ENCODE data around the gene CRK. TPM values are rescaled to one million over a fixed set of nuclear protein-coding genes. Genes with fewer than 3 reads are reported as not detected.
"Not testable (repeated sequence)": the region's sequence is repeated elsewhere in the genome, so short reads cannot be mapped to it uniquely, and the experiment has no call there.

Gene CRK
- polyA plus RNA-seq, 4 donors: 31.2 to 42.9 (median 41.0) TPM

DNA sequence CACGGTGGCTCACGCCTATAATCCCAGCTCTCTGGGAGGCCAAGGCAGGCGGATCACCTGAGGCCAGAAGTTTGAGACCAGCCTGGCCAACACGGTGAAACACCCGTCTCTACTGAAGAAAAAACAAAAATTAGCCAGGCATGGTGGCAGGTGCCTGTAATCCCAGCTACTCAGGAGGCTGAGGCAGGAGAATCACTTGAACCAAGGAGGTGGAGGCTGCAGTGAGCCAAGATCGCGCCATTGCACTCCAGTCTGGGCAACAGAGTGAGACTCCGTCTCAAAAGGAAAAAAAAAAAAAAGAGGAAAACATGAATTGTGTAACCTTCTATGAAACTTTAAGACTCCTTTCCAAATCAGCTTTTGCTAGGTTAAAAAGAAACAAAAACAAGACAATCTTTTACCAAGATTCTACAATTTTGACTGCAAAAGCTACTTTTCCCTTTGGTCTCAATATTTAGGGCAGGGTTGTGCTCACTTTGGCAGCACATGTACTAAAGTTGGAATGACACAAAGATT, 69.3 kb downstream of the CRK start:
- Histone ChIP-seq H3K4me1 (ENCODE audit: control insufficient read depth in 3 of 3, insufficient read depth in 2 of 3, low read depth in 1 of 3, low read length in 2 of 3) (peaks cover 8 to 21% (median 13%) of the 10 kb centered on the region in 3 donors), H3K36me3 (ENCODE audit: control insufficient read depth in 3 of 3, insufficient read depth in 2 of 3, low read depth in 1 of 3, low read length in 3 of 3) (peaks cover 0 to 42% (median 0%) of the 10 kb centered on the region in 3 donors)
- FAIRE-seq; H3K9me3 ChIP-seq (ENCODE audit: control insufficient read depth in 2 of 2, insufficient read depth in 1 of 2, low read depth in 1 of 2, low read length in 1 of 2); H3K27ac ChIP-seq (ENCODE audit: low read depth in 1 of 3, low read length in 2 of 3); DNase-seq; H3K4me3 ChIP-seq (ENCODE audit: low read depth in 1 of 3, low read length in 3 of 3); H3K27me3 ChIP-seq (ENCODE audit: control insufficient read depth in 3 of 3, insufficient read depth in 3 of 3, low read length in 3 of 3): not testable (repeated sequence)
- 81 to 85% (median 83%) methylated on average over 8 of the region's 8 CpGs for WGBS, 3 donors

DNA sequence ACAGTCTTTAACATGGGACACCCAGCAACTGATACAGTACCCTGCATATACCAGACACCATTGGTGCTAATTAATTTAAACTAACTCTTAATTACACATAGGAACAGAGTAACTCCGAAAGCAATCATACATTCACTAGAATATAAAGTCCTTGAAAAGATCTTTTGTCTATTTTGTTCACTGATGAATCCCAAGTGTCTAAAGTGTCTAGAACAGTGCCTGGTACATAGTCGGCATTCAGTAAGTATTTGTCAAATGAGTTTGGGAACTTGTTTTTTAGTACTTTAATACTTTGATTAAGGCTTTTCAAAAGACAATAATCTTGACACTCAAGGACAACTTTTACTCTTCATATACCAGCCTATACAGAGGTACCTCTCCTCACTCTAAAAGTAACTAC, 69.8 kb downstream of the CRK start:
- WGBS, 3 donors: 73 to 77% (median 75%) methylated on average over 2 of the region's 2 CpGs
- H3K36me3 ChIP-seq (ENCODE audit: control insufficient read depth in 3 of 3, insufficient read depth in 2 of 3, low read depth in 1 of 3, low read length in 3 of 3): peaks cover 0 to 44% (median 0%) of the 10 kb centered on the region in 3 donors
- H3K27ac ChIP-seq (ENCODE audit: low read depth in 1 of 3, low read length in 2 of 3): no peak overlapping the region
- H3K27me3 ChIP-seq (ENCODE audit: control insufficient read depth in 3 of 3, insufficient read depth in 3 of 3, low read length in 3 of 3): no peaks in the 10 kb centered on the region
- DNase-seq: no peak
- peaks cover 9 to 17% (median 12%) of the 10 kb centered on the region in 3 donors for H3K4me1 ChIP-seq (ENCODE audit: control insufficient read depth in 3 of 3, insufficient read depth in 2 of 3, low read depth in 1 of 3, low read length in 2 of 3)
- FAIRE-seq: no peak
- H3K9me3 ChIP-seq (ENCODE audit: control insufficient read depth in 2 of 2, insufficient read depth in 1 of 2, low read depth in 1 of 2, low read length in 1 of 2): no peaks in the 10 kb centered on the region
- no peak overlapping the region for H3K4me3 ChIP-seq (ENCODE audit: low read depth in 1 of 3, low read length in 3 of 3)

DNA sequence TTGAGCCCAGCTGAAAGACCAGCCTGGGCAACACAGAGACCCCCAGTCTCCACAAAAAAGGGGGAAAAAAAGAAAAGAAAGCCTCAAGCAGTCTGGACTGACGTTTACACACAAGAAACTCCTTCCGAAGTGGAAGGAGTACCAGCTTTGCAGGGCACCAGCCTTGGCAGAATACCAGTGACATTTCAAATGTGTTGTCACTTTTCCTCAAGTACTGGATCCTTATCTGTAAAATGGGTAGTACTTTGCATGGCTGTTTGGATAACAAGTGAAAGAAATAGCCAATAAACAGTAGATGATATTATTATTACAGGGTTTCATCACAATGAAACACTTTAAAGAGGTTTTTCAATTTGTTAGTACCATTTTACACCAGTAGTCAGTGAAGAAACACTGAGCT, 70.2 kb downstream of the CRK start:
- H3K4me1 ChIP-seq (ENCODE audit: control insufficient read depth in 3 of 3, insufficient read depth in 2 of 3, low read depth in 1 of 3, low read length in 2 of 3): peaks cover 7 to 14% (median 10%) of the 10 kb centered on the region in 3 donors

DNA sequence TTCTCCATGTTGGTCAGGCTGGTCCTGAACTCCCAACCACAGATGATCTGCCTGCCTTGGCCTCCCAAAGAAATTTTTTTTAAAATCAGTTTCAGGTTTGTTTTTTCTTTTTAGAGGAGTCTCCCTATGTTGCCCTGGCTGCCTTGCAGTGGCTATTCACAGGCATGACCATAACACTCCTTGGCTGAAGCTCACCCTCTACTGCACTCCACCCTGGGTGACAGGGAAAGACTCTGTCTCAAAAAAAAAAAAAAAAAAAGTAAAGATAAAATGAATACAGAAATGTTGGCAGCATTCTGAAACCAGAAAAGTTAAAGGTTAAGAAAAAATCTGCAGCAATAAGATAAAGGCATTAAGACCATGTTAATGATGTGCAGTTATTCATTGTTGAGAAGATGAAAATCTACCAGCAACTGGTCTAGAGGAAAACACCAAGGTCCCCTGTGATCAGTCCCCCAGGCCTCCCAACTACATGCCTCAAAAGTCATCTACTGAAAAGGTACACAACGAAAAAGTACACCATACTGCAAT, 71.1 kb downstream of the CRK start:
- FAIRE-seq (no peak), DNase-seq (no peak)
- WGBS, 3 donors: 4 to 19% (median 14%) methylated on average over 1 of the region's 1 CpG

More for the DNA sequence above, 70.2 kb downstream of the CRK start:
- H3K9me3 ChIP-seq (ENCODE audit: control insufficient read depth in 2 of 2, insufficient read depth in 1 of 2, low read depth in 1 of 2, low read length in 1 of 2): no peaks in the 10 kb centered on the region
- no peak overlapping the region for H3K4me3 ChIP-seq (ENCODE audit: low read depth in 1 of 3, low read length in 3 of 3)
- no peak overlapping the region for H3K27ac ChIP-seq (ENCODE audit: low read depth in 1 of 3, low read length in 2 of 3)
- H3K27me3 ChIP-seq (ENCODE audit: control insufficient read depth in 3 of 3, insufficient read depth in 3 of 3, low read length in 3 of 3): no peaks in the 10 kb centered on the region
- peaks cover 0 to 48% (median 0%) of the 10 kb centered on the region in 3 donors for H3K36me3 ChIP-seq (ENCODE audit: control insufficient read depth in 3 of 3, insufficient read depth in 2 of 3, low read depth in 1 of 3, low read length in 3 of 3)
- FAIRE-seq: no peak
- no peak for DNase-seq
- WGBS, 3 donors: 29 to 43% (median 35%) methylated on average over 2 of the region's 2 CpGs

DNA sequence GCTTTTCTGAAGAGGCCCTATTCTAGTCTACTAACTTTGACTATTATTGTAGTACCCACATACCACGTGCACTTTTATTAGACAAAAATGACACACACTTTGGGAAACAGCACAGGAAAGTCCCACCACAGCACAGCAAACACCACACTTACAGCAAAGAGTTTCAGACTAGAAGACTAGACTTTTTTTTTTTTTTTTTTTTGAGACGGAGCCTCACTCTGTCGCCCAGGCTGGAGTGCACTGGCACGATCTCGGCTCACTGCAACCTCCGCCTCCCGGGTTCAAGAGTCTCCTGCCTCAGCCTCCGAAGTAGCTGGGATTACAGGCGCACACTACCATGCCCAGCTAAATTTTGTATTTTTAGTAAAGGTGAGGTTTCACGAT, 76.1 kb downstream of the CRK start:
- 53 to 75% (median 59%) methylated on average over 10 of the region's 10 CpGs for WGBS, 3 donors
- H3K4me3 ChIP-seq (ENCODE audit: low read depth in 1 of 3, low read length in 3 of 3): no peak overlapping the region
- peaks cover 0 to 48% (median 0%) of the 10 kb centered on the region in 3 donors for H3K36me3 ChIP-seq (ENCODE audit: control insufficient read depth in 3 of 3, insufficient read depth in 2 of 3, low read depth in 1 of 3, low read length in 3 of 3)
- no peak for FAIRE-seq
- H3K9me3 ChIP-seq (ENCODE audit: control insufficient read depth in 2 of 2, insufficient read depth in 1 of 2, low read depth in 1 of 2, low read length in 1 of 2): no peaks in the 10 kb centered on the region
- no peaks in the 10 kb centered on the region for H3K27me3 ChIP-seq (ENCODE audit: control insufficient read depth in 3 of 3, insufficient read depth in 3 of 3, low read length in 3 of 3)
- H3K27ac ChIP-seq (ENCODE audit: low read depth in 1 of 3, low read length in 2 of 3): peak overlapping the region in 1 of 3 donors; percentile 45
- peaks cover 4 to 28% (median 22%) of the 10 kb centered on the region in 3 donors for H3K4me1 ChIP-seq (ENCODE audit: control insufficient read depth in 3 of 3, insufficient read depth in 2 of 3, low read depth in 1 of 3, low read length in 2 of 3)
- DNase-seq: no peak

More for the DNA sequence above, 71.1 kb downstream of the CRK start:
- Histone ChIP-seq H3K4me3 (ENCODE audit: low read depth in 1 of 3, low read length in 3 of 3) (no peak overlapping the region), H3K36me3 (ENCODE audit: control insufficient read depth in 3 of 3, insufficient read depth in 2 of 3, low read depth in 1 of 3, low read length in 3 of 3) (peaks cover 0 to 51% (median 0%) of the 10 kb centered on the region in 3 donors), H3K9me3 (ENCODE audit: control insufficient read depth in 2 of 2, insufficient read depth in 1 of 2, low read depth in 1 of 2, low read length in 1 of 2) (no peaks in the 10 kb centered on the region), H3K4me1 (ENCODE audit: control insufficient read depth in 3 of 3, insufficient read depth in 2 of 3, low read depth in 1 of 3, low read length in 2 of 3) (peaks cover 3 to 14% (median 7%) of the 10 kb centered on the region in 3 donors), H3K27me3 (ENCODE audit: control insufficient read depth in 3 of 3, insufficient read depth in 3 of 3, low read length in 3 of 3) (no peaks in the 10 kb centered on the region), H3K27ac (ENCODE audit: low read depth in 1 of 3, low read length in 2 of 3) (no peak overlapping the region)

DNA sequence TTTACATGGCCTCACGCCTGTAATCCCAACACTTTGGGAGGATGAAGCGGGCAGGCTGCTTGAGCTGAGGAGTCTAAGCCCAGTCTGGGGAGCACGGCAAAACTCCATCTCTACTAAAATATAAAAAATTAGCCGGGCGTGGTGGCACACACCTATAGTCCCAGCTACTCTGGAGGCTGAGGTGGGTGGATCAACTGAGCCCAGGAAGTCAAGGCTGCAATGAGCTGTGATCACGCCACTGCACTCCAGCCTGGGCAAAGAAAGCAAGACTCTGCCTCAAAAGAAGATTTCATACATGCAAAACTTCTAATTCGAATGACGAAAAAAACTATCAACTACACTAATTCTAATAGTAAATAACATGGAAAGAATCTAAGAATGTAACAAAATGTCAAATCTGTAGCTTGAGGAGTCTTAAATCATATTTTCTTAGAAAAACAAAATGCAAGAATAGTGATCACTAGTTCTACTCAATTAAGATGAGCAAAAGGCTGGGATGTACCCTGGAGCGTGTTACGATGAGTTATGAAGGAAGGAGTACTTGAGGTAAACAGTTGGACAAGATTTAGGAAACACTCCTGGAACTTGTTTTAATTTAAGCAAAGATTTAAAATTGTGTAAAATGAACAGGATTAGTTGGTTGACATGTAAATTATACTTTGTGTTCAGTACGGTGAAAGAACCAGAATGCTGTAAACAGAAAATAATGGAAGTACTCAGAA, 76.7 kb downstream of the CRK start:
- no peak overlapping the region for H3K27ac ChIP-seq (ENCODE audit: low read depth in 1 of 3, low read length in 2 of 3)
- H3K4me3 ChIP-seq (ENCODE audit: low read depth in 1 of 3, low read length in 3 of 3): no peak overlapping the region
- peaks cover 0 to 42% (median 0%) of the 10 kb centered on the region in 3 donors for H3K36me3 ChIP-seq (ENCODE audit: control insufficient read depth in 3 of 3, insufficient read depth in 2 of 3, low read depth in 1 of 3, low read length in 3 of 3)
- no peak for FAIRE-seq
- WGBS, 3 donors: 61 to 69% (median 65%) methylated on average over 11 of the region's 11 CpGs
- no peaks in the 10 kb centered on the region for H3K27me3 ChIP-seq (ENCODE audit: control insufficient read depth in 3 of 3, insufficient read depth in 3 of 3, low read length in 3 of 3)
- H3K4me1 ChIP-seq (ENCODE audit: control insufficient read depth in 3 of 3, insufficient read depth in 2 of 3, low read depth in 1 of 3, low read length in 2 of 3): peaks cover 6 to 33% (median 23%) of the 10 kb centered on the region in 3 donors
- H3K9me3 ChIP-seq (ENCODE audit: control insufficient read depth in 2 of 2, insufficient read depth in 1 of 2, low read depth in 1 of 2, low read length in 1 of 2): no peaks in the 10 kb centered on the region
- no peak for DNase-seq

DNA sequence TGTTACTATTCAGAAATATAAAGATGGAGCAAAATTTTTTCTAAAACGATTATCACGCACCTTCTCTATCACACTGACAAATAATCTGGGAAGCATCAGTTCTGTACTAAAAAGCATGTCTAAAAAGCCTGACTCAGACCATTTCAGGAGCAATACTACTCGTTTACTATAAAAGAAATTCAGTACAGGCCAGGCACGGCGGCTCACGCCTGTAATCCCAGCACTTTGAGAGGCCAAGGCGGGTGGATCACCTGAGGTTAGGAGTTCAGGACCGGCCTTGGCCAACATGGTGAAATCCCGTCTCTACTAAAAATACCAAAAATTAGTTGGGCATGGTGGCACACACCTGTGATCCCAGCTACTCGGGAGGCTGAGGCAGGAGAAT, 77.6 kb downstream of the CRK start:
- Histone ChIP-seq H3K4me1 (ENCODE audit: control insufficient read depth in 3 of 3, insufficient read depth in 2 of 3, low read depth in 1 of 3, low read length in 2 of 3) (peaks cover 9 to 34% (median 26%) of the 10 kb centered on the region in 3 donors), H3K36me3 (ENCODE audit: control insufficient read depth in 3 of 3, insufficient read depth in 2 of 3, low read depth in 1 of 3, low read length in 3 of 3) (peaks cover 0 to 39% (median 0%) of the 10 kb centered on the region in 3 donors)
- not testable (repeated sequence) for H3K9me3 ChIP-seq (ENCODE audit: control insufficient read depth in 2 of 2, insufficient read depth in 1 of 2, low read depth in 1 of 2, low read length in 1 of 2); DNase-seq; H3K4me3 ChIP-seq (ENCODE audit: low read depth in 1 of 3, low read length in 3 of 3); H3K27me3 ChIP-seq (ENCODE audit: control insufficient read depth in 3 of 3, insufficient read depth in 3 of 3, low read length in 3 of 3); FAIRE-seq; H3K27ac ChIP-seq (ENCODE audit: low read depth in 1 of 3, low read length in 2 of 3)
- 77 to 83% (median 82%) methylated on average over 10 of the region's 10 CpGs for whole genome bisulfite sequencing, 3 donors

DNA sequence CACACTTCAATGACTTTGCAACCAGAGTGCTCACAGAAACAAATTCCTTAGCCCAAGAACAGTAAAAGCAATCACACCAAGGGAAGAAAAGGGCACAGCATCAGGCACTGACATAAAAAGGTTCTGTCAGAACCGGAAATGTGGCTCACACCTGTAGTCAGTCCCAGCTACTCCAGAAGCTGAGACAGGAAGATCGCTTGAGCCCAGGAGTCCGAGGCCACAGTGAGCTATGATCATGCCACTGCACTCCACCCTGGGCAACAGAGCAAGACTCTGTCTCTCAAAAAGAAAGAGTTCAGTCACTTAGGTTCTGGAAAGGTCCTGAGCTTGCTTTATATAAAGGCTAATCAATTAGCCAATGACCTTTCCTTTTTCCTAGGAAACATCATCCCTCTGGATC, 78.7 kb downstream of the CRK start:
- DNase-seq (no peak), FAIRE-seq (no peak)
- Histone ChIP-seq H3K4me1 (ENCODE audit: control insufficient read depth in 3 of 3, insufficient read depth in 2 of 3, low read depth in 1 of 3, low read length in 2 of 3) (peaks cover 9 to 34% (median 26%) of the 10 kb centered on the region in 3 donors), H3K36me3 (ENCODE audit: control insufficient read depth in 3 of 3, insufficient read depth in 2 of 3, low read depth in 1 of 3, low read length in 3 of 3) (peaks cover 0 to 39% (median 0%) of the 10 kb centered on the region in 3 donors), H3K27me3 (ENCODE audit: control insufficient read depth in 3 of 3, insufficient read depth in 3 of 3, low read length in 3 of 3) (no peaks in the 10 kb centered on the region), H3K4me3 (ENCODE audit: low read depth in 1 of 3, low read length in 3 of 3) (no peak overlapping the region), H3K27ac (ENCODE audit: low read depth in 1 of 3, low read length in 2 of 3) (peak overlapping the region in 2 of 3 donors; percentile 0 to 42), H3K9me3 (ENCODE audit: control insufficient read depth in 2 of 2, insufficient read depth in 1 of 2, low read depth in 1 of 2, low read length in 1 of 2) (no peaks in the 10 kb centered on the region)
- 37 to 59% (median 59%) methylated on average over 3 of the region's 3 CpGs for WGBS, 3 donors
